IPS DF 4.7 (cell line): ENCODE measurements around the gene CORO6.
"Not testable (repeated sequence)": the region's sequence is repeated elsewhere in the genome, so short reads cannot be mapped to it uniquely, and the experiment has no call there.

ENCODE experiments used
- DNase-seq: peaks from one replicate; pipeline ENCODE4 v3.0.0-alpha.2; 2013; ENCODE audit warnings: low spot score; ENCODE audit errors: extremely low read depth

The CORO6 gene

DNA sequence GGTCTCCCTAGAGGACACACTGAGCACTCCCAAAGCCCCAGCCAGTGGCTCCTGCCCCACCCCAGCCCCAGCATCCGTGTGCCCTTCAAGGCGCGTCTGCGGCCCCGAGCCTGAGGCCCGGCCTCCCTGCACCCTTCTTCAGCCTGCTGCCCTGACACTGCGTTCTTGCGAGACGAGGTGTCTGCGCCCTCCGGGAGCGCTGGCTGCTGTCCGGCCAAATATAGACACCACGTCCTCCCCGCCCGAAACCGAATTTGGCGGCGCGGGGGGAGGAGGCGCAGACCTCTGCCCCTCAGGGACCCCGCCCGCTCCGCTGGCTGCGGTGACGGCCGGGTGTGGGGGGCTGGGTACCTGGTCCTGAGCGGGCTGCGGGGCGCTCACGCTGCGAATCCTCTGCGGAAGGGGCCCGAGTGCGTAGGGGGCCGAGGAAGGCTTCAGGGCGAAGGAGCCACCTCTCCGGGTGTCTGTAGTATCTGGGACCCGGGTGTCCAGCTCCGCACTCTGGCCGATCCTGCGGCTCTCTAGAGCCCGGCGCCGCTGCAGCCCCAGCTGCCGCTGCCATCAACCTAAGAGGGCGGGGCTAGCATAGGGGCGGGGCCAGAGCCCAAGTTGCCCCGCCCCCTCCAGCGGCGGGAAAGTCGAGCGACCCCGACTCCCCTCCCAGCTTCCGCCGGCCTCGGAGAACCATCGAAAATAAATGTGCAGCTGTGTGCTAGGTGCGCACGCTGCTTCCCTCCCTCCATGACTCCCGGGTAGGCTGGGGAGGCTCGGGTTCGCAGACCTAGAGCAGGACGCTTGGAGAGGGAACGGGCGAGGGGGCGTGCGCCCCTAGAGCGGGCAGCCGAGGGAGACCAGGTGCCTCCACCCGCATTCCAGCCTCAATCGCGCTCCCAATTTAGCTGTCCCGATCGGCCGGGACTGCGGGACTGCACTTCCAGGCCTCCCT lies at the start of gene CORO6:
TSS of gene CORO6 (minus strand) at position 576 of the 946 bp plus-strand sequence. CDS start 1,491 bp downstream, outside the sequence.
- DNase-seq = no peak

DNA sequence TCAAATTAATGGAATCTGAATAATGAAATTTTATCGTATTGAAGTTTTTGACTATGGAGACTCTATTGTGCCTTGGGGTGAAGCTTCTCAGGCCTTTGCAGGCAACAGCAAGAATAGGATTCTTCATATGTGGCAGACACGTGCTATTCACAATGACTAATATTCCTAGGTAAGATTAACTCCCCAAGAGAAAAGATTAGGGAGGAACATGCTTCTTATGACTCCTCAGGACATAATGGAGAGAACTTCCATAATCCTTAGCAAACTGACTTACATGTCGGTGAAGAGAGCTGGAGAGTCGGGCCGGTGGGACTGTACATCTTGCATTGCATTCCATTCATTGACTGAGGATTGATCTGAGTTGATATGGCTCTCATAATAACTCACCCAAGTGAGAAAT lies 48.9 kb upstream of the CORO6 start:
- no peak for DNase-seq

DNA sequence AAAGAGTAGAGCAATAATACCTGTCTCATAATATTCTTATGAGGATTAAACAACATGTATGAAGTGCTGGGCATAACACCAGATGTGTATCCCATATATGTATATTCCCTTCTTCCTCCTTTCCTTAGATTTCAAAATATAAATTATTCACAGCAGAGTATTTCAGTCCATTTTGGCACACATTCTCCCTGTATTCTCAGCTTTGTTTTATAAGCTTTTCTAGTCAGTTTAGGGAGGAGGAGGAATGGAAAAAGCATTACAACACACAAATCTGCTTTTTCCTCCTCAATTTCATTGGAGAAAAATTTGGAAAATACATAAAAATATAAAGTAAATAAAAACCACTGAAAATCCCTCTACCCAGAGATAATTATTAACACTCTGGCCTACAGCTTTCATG lies 46.6 kb upstream of the CORO6 start:
- no peak for DNase-seq

DNA sequence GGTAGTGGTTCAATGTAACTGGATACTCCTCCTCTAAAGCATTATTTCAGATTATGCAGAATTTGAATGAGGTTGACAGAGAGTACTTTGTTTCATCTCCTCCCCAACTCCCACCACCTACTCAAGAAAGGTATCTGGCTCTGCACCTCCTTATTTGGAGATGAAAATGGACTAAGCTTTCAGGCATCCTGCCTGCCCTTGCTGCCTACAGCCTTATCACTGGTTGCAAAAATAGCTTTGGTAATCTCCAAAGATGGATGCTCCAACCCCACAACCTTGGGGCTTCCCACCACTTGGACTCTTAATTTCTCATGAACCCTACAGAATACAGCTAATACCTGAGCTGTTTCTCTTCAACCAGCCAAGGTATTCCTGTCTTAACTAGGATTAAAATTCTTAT lies 45.3 kb upstream of the CORO6 start:
- DNase-seq = no peak

DNA sequence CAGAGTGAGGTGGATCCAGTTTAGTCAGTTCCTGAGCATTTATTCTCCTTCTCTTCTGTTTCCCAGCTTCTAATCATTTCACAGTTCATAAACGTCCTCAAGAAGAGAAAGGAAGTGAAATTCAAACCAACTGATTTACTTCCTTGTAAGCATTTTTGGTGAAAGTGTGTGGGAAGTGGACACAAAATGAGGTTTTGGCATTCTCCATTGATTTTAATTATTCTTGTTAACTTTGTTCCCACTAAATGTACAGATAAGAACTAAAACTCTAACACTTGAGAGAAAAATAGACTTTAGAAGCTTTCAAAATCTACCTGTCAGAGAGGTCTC lies 42.7 kb upstream of the CORO6 start:
- DNase-seq = no peak

DNA sequence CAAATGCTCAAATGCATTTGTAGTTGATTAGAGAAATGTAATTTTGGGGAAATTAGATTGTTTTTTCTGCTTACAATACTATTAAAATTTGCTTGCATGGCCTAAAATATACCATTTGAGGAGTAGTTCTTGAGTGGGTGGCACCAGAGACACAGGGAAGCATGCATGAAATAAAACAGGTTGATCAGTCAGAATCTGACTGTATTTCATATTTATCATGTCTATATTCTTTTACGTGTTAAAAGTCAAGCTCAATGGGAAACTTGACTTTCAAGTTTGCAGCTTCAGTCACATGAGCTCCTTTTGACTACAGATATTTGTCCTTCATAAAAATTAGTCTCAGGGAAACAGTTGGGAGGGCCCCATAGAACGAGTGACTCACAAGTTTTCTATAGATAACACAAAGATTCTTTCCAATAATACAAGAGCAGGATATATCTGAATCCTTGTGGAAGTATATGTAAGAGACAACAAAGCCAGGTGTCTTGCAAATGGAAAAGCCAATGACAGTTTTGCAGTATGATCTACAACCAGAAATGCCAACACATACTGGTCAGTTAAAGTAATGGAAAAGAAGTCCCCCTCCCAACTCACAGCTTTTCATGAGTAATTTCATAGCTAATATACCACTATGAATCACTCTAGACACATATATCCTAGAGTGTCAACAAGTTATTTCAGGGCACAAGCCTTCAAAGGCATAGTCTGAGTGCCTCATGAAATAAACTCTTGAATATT lies 42.2 kb upstream of the CORO6 start:
- DNase-seq = no peak

DNA sequence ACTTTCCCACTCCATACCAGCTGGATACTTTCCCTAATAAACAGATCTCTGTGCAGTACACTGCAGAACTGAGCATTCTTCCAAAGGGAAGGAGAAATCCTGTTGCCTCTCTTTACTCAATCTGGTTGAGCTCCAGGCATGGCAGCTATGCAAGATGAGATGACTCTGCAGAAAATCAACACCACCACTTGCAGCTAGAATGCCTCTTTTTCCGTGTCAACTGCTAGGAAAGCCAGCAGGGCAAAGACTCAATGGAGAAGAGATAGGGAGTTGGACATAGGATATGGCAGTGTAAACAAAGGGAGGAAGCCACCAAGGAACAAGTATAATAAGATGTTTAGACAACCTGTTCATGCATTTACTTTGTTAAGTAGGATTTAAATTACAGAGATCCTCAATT lies 40.4 kb upstream of the CORO6 start:
- no peak for DNase-seq

DNA sequence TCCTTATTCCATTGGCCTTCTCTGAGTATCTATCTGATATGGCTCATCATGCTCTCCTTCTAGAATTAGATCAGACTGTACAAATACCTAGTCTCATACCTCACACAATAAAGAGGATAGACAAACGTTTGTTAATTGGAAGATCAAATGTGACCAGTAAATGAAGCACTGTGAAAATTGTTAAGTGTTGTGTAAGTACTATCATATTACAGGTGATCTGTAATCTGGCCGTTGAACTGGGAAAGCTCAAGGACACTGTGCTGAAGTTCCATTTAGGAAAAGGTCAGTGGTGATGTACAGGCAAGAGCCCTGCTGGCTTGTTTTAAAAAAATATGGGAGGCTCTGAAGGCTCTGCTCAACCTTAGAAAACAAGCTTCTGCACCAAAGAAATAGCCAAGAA lies 38.5 kb upstream of the CORO6 start:
- no peak for DNase-seq

DNA sequence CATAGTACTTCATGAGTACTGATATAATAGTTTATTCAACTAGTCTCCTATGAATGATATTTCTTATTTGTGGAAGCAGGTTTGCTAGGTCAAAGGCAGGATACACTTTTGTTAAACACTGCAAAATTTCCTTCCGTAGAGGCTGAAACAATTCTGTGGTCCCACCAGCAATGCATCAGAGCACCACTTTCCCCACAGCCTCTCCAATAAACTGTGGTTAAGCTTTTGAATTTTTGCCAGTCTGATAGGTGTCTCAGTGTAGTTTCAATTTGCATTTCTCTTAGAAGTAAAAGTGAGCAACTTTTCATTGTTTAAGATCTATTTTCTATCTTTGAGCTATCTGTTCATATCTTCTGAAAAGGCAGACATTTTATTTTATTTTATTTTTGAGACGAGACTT lies 36.4 kb upstream of the CORO6 start:
- DNase-seq = no peak

DNA sequence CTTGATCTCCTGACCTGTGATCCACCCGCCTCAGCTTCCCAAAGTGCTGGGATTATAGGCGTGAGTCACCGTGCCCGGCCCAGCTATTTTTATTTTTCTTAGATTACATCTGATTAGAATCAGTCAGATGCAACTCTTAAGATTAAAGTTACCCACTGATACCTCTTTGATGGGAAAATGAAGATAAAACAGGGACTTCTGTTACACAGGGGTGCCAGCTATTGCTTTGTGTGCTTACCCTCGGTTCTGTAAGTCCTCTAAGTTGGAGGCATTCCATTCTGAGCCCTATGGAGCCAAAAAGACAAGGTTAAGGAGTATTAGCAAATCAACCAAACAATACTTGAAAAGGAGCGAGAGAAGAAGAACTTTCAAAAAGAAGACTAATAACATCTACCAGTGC lies 32.6 kb upstream of the CORO6 start:
- DNase-seq = no peak

DNA sequence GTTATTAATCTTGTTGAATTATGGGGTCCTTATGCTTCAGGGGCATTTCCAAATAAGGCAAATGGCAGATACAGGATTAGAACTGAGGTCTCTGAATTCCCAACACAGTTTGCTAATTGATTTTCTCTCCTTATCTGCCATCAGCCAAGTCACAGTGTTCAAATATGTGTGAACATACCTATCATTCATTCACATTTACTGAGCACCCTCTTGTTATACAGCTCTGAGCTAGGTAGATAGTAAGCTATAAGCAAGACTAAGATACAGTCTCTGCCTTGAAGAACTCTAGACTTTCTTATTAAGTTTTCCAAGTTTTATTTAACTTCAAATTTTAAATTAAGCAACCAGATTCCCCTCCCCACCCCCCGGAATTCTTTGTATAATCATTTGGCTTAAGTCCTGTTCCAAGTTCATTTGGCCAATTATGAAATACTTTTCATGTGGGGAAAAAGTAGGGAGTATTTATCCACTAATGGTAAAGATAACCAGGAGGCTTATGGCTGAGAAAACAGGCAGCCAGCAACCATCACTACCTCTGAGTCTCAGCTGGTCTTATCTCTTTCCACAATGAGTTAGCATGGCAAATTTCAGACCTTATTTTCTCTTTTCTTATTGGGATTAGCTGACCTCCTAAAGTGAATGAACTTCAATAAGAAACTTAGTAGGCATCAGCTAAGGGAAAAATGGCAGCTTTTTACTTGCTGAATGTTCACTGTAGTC lies 31.4 kb upstream of the CORO6 start:
- no peak for DNase-seq

DNA sequence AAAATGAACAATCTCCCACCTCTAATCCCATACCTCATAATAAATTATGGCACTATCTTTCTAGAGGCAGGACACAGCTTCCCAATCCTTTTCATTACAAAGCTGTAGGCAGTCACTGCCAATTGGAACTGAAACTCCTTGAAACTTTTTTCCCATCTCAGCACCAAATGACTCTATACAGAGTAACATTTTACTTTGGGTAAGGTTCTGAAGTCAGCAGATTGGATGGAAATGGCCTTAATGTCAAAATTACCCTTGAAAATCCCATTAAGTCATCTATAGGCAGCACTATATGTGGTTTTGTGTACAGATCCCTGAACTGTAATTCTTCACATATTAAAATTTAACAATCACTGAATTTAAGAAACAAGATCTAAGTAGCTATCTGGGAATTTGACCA lies 30.3 kb upstream of the CORO6 start:
- no peak for DNase-seq

DNA sequence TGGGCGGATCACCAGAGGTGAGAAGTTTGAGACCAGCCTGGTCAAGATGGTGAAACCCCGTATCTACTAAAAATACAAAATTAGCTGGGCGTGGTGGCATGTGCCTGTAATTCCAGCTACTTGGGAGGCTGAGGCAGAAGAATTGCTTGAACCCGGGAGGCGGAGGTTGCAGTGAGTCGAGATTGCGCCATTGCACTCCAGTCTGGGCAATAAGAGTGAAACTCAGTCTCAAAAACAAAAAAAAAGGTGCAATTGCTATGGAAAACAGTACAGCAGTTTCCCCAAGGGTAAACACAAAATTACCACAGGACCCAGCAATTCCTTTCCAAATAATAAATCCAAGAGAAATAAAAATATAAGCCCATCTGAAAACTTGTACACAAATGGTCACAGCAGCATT lies 29.2 kb upstream of the CORO6 start:
- not testable (repeated sequence) for DNase-seq

DNA sequence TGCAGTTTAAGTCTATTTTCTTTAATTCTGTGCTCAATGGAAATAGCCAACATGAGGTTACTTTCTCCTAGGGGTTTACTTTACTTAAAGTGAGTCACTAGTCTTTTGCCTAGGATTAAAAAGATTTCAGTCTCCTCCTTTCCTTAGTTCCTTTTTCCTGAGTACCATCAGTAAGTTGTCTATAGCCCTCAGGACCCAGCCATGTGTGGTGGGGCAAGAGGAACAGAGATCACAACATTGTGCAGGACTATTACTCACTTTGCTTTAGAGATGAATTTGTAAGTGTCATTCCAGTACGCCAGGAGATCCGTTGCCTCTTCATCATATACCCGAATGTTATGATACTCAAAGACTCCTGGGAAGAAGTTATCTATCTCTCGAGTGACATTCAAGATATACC lies 27.7 kb upstream of the CORO6 start:
- no peak for DNase-seq

DNA sequence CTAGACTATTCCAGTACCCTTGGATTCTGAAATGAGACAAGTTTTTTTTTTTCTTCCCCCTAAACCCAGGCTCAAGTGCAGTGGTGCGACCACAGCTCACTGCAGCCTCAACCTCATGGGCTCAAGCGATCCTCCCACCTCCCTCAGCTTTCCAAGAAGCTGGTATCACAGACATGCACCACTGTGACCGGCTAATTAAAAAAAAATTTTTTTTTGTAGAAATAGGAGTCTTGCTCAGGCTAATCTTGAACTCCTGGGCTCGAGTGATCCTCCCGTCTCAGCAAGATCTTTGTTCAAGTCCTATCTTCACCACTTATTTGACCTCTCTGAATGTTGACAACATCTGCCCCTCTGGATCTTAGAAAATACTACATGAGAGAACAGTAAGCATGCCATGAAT lies 26.6 kb upstream of the CORO6 start:
- DNase-seq = no peak

DNA sequence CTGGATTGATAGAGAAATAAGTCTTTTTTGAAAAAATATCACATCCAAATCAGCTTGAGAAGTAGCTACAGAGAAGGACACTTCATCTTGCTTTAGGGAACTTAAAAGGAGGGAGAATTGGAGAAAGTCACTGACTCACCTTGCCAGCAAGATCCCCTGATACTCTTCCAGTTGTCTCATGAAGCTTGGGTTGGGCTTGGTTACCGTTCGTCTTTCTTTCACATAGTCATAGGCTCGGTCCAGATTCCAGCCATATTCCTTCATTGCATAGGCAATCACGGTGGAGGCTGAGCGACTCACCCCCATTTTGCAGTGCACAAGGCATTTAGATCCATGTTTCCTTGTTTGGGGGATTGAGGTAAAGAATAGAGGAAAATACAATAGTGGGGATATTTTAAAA lies 25.3 kb upstream of the CORO6 start:
- no peak for DNase-seq

DNA sequence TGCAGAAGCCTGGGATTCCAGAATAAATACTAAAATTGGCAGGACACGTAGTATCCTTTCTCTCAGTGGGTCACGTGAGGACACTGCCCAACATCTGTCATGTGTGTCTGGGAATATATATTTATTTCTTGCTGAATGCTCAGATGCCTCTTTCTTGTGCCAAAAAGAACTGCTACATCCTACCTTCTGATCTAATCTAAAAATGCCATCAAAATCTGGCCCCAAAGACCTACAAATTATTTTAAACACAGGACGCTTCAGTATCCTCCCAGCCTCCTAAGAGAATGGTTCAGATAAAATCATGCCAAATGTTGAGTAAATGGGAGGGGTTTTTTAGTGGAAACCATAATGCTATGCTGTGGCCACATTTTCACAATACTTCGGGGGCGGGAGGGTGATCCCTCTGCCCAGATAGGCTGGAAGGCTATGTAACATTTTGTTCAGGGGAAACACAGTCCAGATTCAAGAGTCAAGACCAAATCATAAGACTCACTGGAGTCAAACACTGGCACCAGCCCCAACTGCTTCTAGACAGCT lies 22.9 kb upstream of the CORO6 start:
- no peak for DNase-seq

DNA sequence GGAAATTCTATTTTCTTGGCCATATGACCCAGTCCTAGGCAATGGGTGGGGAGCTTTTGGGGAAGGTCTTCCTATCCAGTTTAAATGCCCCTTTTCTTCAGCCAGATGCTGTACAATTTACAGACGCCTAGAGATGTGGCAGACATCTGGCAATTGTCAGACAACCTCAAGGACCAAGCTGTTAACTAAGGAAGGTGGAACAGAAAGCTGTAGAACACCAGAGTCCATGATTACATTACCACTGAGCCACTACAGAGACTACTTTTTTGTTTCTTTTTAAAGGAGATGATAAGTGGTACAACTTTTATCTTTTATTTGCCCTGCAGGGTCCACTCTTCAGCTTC lies 21.1 kb upstream of the CORO6 start:
- DNase-seq = no peak

DNA sequence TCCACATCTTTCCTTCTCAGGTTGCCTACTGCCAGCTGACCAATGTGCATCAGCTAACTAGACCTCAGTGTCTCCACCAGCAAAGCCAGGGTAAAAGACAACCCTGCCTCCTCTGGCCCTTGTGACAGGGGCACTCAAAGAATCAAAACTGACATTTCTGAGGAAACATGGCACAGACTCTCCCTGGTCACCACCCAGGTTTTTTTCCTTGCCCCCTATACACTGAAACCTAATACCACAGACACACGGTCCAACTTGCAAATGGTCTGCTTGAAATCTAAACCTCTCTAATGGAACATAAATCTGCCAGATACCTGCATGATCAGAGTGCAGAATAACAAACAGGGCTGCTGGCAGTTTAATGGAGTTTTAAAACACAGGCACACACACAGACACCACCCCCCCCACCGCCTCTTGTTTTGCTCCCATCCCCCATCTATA lies 19.5 kb upstream of the CORO6 start:
- no peak for DNase-seq

DNA sequence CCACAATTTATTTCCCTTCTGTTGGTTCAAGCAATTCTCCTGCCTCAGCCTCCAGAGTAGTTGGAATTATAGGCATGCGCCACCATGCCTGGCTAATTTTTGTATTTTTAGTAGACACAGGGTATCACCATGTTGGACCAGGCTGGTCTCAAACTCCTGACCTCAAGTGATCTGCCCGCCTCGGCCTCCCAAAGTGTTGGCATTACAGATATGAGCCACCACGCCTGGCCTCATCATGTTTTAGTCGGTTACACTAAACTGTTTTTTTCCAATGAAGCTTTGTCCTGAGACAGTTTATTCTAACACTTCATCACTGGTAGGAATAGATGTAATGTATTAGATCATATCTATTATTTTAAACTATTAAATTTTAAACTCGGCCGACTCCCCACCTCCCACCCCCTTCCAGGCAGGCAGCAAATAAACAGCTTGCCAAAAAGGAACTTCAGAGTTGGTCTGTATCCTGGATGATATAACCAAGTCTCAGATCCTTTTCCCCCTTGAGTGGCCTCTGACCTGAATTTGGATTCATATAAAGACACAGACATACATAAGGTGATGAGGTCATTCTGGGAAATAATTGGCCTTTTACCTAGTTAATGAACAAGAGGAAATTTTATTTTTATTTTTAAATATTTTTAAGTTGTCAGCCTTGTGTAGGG lies 18.4 kb upstream of the CORO6 start:
- no peak for DNase-seq

DNA sequence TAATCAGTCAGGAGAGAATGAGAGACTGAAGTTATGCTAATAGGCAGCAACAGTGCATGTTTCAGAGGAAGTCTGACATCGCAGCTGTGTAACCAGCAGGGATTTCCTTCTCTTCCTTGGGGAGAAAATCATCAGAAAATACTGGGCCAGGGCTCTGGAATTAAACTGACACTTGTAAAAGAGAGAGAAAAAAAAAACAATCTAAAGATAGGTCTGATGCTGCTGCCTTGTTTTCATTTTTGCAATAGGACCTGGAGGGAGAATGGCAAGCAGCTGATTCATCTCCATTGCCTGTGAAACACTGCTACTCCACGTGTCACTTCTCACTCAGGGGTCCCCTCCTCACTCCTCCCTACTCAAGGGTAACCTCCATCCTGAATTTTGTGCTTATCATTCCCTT lies 17.7 kb upstream of the CORO6 start:
- no peak for DNase-seq
